ENCODE results near the gene KBTBD12. TPM values are rescaled to one million over a fixed set of nuclear protein-coding genes. Genes with fewer than 3 reads are reported as not detected.

Gene KBTBD12
- total and polyA plus RNA-seq, 2 donors (not counting 1 experiment from before 2014, with no cell fraction given) = not detected

DNA sequence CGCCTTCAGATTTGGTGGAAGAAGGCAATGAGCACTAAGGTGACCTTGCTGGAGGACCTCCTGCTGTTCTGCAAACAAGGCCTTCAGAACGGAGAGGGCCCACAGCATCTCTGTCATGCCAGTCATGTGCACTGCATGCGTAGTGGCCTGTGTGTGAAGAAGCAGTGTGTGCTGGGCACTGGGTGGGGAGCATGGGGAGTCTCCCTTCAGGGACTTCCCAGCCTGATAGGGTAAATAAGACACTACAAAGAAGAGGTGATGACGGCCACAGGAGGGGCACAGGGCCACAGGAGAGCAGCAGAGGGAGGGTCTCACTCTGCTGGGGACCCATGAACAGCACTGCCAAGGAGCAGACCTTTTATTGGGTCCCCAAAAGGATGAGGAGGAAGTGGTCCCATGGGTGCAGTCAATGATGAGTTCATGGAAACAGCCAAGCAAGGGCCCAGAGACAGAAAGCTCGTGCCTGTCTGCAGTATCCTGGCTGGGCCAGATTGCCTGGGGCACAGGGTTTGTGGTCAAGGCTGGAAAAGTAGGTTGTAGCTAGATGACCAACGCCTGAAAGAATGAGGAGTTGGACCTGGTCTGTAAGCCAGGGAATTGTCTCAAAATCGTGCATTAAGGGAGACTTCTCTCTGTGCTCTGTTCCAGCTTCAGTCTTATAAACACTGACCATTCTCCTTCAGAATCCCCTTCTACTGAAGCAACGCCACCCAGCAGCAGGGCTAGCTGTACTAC, 69.4 kb downstream of the KBTBD12 start:
- H3K9ac ChIP-seq (ENCODE audit: insufficient read depth, low read length) = no peak overlapping the region
- H3K36me3 ChIP-seq (ENCODE audit: control insufficient read depth, insufficient read depth, low read length) = no peaks in the 10 kb centered on the region
- DNase-seq (ENCODE audit: low read depth in 2 of 2) = peak in 1 of 2 donors; percentile 27
- no peaks in the 10 kb centered on the region for H4K20me1 ChIP-seq (ENCODE audit: control insufficient read depth, extremely low read depth, insufficient read depth, low read length)
- H3K27me3 ChIP-seq (ENCODE audit: control insufficient read depth, insufficient read depth, low read length) = peaks cover 2% of the 10 kb centered on the region
- no peak overlapping the region for H3K4me3 ChIP-seq (replicated peaks in 1 of 4; ENCODE audit: control extremely low read depth in 1 of 4, insufficient read depth in 1 of 4, low read depth in 3 of 4, low read length in 4 of 4)
- H3K27ac ChIP-seq (ENCODE audit: insufficient read depth, low read length) = no peak overlapping the region
- H3K79me2 ChIP-seq (ENCODE audit: control insufficient read depth, insufficient read depth, low read length) = no peaks in the 10 kb centered on the region
- no peak overlapping the region for H2AFZ ChIP-seq (ENCODE audit: low read length)
- H3K4me1 ChIP-seq (ENCODE audit: control insufficient read depth, extremely low read depth, insufficient read depth, low read length) = no peaks in the 10 kb centered on the region
- no peak overlapping the region for H3K4me2 ChIP-seq (ENCODE audit: extremely low read depth, insufficient read depth, low read length)
- TF ChIP-seq EZH2 (IDR thresholded peaks at IDR 0.05; ENCODE audit: low read length, missing control alignments) = no peak
- TF ChIP-seq, protein P1, sequence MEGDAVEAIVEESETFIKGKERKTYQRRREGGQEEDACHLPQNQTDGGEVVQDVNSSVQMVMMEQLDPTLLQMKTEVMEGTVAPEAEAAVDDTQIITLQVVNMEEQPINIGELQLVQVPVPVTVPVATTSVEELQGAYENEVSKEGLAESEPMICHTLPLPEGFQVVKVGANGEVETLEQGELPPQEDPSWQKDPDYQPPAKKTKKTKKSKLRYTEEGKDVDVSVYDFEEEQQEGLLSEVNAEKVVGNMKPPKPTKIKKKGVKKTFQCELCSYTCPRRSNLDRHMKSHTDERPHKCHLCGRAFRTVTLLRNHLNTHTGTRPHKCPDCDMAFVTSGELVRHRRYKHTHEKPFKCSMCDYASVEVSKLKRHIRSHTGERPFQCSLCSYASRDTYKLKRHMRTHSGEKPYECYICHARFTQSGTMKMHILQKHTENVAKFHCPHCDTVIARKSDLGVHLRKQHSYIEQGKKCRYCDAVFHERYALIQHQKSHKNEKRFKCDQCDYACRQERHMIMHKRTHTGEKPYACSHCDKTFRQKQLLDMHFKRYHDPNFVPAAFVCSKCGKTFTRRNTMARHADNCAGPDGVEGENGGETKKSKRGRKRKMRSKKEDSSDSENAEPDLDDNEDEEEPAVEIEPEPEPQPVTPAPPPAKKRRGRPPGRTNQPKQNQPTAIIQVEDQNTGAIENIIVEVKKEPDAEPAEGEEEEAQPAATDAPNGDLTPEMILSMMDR (conservative IDR thresholded peaks at IDR 0.05 in 1 of 2, IDR thresholded peaks at IDR 0.05 in 1 of 2; ENCODE audit: low read depth in 1 of 2, low read length in 2 of 2) = no peak
- no peaks in the 10 kb centered on the region for H3K9me3 ChIP-seq (ENCODE audit: control insufficient read depth, insufficient read depth, low read depth, low read length)

DNA sequence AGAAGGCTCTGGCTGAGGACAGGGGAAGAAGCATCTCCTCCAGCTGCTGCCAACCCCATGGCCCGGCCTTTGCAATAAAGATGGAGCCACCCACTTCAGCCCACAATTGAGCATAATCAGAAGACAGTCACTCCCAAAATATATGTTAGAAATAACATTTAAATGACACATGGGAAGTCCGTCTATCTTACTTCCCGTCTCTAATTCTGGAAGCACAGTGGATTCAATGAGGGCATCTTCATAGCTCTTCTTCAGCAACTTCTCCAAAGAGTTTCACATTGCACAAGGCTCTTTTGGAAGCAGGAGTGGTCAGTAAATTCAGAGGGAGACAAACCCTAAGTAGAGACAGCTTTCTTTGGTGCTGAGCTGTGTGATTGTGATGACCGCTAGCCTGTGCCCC, 70.2 kb downstream of the KBTBD12 start:
- TF ChIP-seq, protein P1 (conservative IDR thresholded peaks at IDR 0.05 in 1 of 2, IDR thresholded peaks at IDR 0.05 in 1 of 2; ENCODE audit: low read depth in 1 of 2, low read length in 2 of 2) = no peak
- no peak for TF ChIP-seq EZH2 (IDR thresholded peaks at IDR 0.05; ENCODE audit: low read length, missing control alignments)
- DNase-seq (ENCODE audit: low read depth in 2 of 2) = no peak
- Histone ChIP-seq H3K79me2 (ENCODE audit: control insufficient read depth, insufficient read depth, low read length) (no peaks in the 10 kb centered on the region), H3K4me1 (ENCODE audit: control insufficient read depth, extremely low read depth, insufficient read depth, low read length) (no peaks in the 10 kb centered on the region), H3K9me3 (ENCODE audit: control insufficient read depth, insufficient read depth, low read depth, low read length) (no peaks in the 10 kb centered on the region), H3K4me3 (replicated peaks in 1 of 4; ENCODE audit: control extremely low read depth in 1 of 4, insufficient read depth in 1 of 4, low read depth in 3 of 4, low read length in 4 of 4) (no peak overlapping the region), H3K36me3 (ENCODE audit: control insufficient read depth, insufficient read depth, low read length) (no peaks in the 10 kb centered on the region), H3K4me2 (ENCODE audit: extremely low read depth, insufficient read depth, low read length) (no peak overlapping the region), H2AFZ (ENCODE audit: low read length) (no peak overlapping the region), H3K27ac (ENCODE audit: insufficient read depth, low read length) (no peak overlapping the region), H4K20me1 (ENCODE audit: control insufficient read depth, extremely low read depth, insufficient read depth, low read length) (no peaks in the 10 kb centered on the region), H3K27me3 (ENCODE audit: control insufficient read depth, insufficient read depth, low read length) (peaks cover 2% of the 10 kb centered on the region), H3K9ac (ENCODE audit: insufficient read depth, low read length) (no peak overlapping the region)

DNA sequence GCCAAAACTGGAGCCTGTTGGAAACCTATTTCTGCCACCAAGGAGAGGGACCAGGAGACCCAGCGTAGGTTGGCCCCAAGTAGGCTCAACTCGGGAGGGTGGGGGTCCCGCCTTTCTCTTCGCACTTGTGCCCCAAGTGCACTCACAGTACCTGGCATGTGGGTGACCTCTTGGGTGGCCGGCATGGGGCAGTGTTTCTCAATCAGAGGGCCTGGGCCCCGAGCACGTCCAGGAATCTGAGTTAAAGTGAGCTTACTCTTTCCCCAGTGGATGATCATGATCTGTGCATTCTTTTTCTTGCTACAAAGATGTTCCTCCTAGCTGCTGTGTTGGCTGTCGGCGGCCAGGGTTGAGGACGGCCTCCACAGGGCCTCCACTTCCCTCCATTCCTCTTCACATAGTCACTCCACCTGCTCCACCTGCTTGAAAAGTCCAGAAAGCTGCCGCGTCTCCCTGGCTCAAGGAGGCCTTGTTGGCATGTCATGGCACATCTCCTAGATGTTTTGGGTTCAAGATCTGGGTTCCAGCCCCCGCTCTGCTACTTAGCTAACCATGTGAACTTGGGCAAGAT, 70.7 kb downstream of the KBTBD12 start:
- Histone ChIP-seq H3K27ac (ENCODE audit: insufficient read depth, low read length) (no peak overlapping the region), H2AFZ (ENCODE audit: low read length) (no peak overlapping the region), H3K9ac (ENCODE audit: insufficient read depth, low read length) (no peak overlapping the region), H3K27me3 (ENCODE audit: control insufficient read depth, insufficient read depth, low read length) (peaks cover 2% of the 10 kb centered on the region), H3K9me3 (ENCODE audit: control insufficient read depth, insufficient read depth, low read depth, low read length) (no peaks in the 10 kb centered on the region), H3K79me2 (ENCODE audit: control insufficient read depth, insufficient read depth, low read length) (no peaks in the 10 kb centered on the region), H3K36me3 (ENCODE audit: control insufficient read depth, insufficient read depth, low read length) (no peaks in the 10 kb centered on the region), H4K20me1 (ENCODE audit: control insufficient read depth, extremely low read depth, insufficient read depth, low read length) (no peaks in the 10 kb centered on the region), H3K4me3 (replicated peaks in 1 of 4; ENCODE audit: control extremely low read depth in 1 of 4, insufficient read depth in 1 of 4, low read depth in 3 of 4, low read length in 4 of 4) (no peak overlapping the region), H3K4me2 (ENCODE audit: extremely low read depth, insufficient read depth, low read length) (no peak overlapping the region), H3K4me1 (ENCODE audit: control insufficient read depth, extremely low read depth, insufficient read depth, low read length) (no peaks in the 10 kb centered on the region)
- TF ChIP-seq, protein P1 (conservative IDR thresholded peaks at IDR 0.05 in 1 of 2, IDR thresholded peaks at IDR 0.05 in 1 of 2; ENCODE audit: low read depth in 1 of 2, low read length in 2 of 2) = no peak
- no peak for TF ChIP-seq EZH2 (IDR thresholded peaks at IDR 0.05; ENCODE audit: low read length, missing control alignments)
- no peak for DNase-seq (ENCODE audit: low read depth in 2 of 2)

All from fibroblast of lung (primary cell).